Measurements from ENCODE around the gene SPHK2.
A peak's percentile ranks its signal among the peaks of the same experiment; 100 is the strongest.
"Not testable (repeated sequence)": the region's sequence is repeated elsewhere in the genome, so short reads cannot be mapped to it uniquely, and the experiment has no call there.

The SPHK2 gene

DNA sequence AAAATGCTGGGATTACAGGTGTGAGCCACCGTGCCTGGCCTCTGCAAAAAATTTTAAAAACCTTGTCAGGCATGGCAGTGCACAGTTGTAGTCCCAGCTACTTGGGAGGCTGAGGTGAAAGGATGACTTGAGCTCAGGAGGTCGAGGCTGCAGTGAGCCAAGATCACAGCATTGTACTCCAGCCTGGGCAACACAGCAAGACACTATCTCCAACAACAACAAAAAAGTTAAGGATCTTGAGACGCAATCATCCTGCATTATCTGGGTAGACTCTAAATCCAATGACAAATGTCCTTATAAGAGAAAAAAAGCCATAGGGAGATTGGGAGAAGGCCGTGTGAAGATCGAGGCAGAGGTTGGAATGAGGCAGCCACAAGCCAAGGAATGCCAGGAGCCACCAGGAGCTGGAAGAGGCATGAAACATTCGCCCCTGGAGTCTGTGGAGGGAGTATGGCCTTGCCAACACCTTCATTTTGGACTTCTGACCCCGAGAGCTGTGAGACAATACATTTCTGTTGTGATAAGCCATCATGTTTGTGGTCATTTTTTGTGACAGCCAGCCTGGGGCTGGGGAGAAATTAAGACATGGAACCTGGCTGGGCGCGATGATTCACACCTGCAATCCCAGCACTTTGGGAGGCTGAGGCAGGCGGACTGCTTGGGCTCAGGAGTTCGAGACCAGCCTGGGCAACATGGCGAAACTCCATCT, 31.8 kb downstream of the SPHK2 start:
- Histone ChIP-seq H3K27ac (ENCODE audit: low read depth, low read length) (no peak overlapping the region), H3K4me3 (ENCODE audit: low read depth, low read length) (no peak overlapping the region), H3K27me3 (ENCODE audit: control insufficient read depth, insufficient read depth, low read length) (no peaks in the 10 kb centered on the region), H3K9ac (ENCODE audit: low read depth, low read length) (no peak overlapping the region), H3K4me1 (ENCODE audit: control insufficient read depth, insufficient read depth, low read length) (peaks cover 2% of the 10 kb centered on the region; the same call in 1 of the 2 replicates), H3K36me3 (ENCODE audit: control insufficient read depth, insufficient read depth, low read length) (no peaks in the 10 kb centered on the region), H3K9me3 (ENCODE audit: control insufficient read depth, insufficient read depth, low read length) (no peaks in the 10 kb centered on the region)

DNA sequence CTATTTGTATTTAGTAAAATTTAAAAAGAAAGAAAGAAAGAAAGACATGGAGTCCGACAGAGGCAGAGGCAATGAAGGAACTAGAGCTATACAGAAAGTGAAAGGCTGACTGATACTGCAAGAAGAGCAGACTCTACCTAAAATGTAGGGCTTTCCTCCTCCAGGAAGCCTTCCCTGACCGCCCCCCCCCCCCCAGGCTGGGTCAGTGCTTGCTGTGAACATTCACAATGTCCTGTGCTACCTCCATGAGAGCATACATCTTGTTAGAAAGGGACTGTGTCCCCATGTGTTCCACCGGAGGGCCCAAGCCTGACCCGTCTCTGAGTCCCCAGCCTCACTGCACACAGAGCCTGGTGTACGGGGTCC, 32.4 kb downstream of the SPHK2 start:
- no peak overlapping the region for H3K4me3 ChIP-seq (ENCODE audit: low read depth, low read length)
- H3K4me1 ChIP-seq (ENCODE audit: control insufficient read depth, insufficient read depth, low read length): peaks cover 2% of the 10 kb centered on the region; the same call in 1 of the 2 replicates
- no peak overlapping the region for H3K27ac ChIP-seq (ENCODE audit: low read depth, low read length)
- no peaks in the 10 kb centered on the region for H3K36me3 ChIP-seq (ENCODE audit: control insufficient read depth, insufficient read depth, low read length)
- H3K27me3 ChIP-seq (ENCODE audit: control insufficient read depth, insufficient read depth, low read length): no peaks in the 10 kb centered on the region
- H3K9ac ChIP-seq (ENCODE audit: low read depth, low read length): no peak overlapping the region
- H3K9me3 ChIP-seq (ENCODE audit: control insufficient read depth, insufficient read depth, low read length): no peaks in the 10 kb centered on the region

DNA sequence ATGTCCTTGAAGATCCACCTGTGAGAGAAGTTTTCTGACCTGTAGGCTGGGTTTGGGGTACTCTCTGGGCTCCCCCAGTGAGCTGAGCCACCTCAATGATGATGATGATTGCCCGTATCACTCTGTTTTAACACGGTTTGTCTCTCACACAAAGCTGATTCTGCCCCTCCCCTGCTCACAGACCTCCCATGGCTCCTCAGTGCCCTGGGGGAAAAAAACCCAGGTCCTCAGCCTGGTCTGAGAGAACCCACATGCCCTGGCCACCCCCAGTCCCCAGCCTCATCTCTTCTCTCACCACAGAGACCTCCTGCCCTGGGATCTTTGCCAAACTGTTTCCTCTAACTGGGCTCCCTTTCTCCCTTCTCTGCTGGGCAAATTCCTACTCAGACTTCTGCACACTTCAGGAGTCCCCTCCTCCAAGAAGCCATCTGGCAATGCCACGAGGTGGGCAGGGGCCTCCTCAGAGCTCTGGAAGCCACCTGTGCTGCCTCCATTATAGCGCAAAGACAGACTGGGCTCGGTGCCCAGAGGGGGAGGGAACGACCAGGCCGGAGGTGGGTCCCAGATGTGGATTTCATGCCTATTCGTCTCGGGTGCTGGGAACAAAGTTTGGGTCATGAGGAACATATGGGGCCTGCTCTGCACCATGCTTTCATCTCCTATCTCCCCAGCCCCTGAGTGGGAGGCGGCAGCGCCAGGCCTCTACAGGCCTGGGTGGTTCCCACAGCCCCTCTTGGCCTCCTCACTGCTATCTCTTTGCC, 35.2 kb downstream of the SPHK2 start:
- Histone ChIP-seq H3K9me3 (ENCODE audit: control insufficient read depth, insufficient read depth, low read length) (no peaks in the 10 kb centered on the region), H3K36me3 (ENCODE audit: control insufficient read depth, insufficient read depth, low read length) (no peaks in the 10 kb centered on the region), H3K4me3 (ENCODE audit: low read depth, low read length) (no peak overlapping the region), H3K27ac (ENCODE audit: low read depth, low read length) (no peak overlapping the region), H3K27me3 (ENCODE audit: control insufficient read depth, insufficient read depth, low read length) (no peaks in the 10 kb centered on the region), H3K9ac (ENCODE audit: low read depth, low read length) (no peak overlapping the region), H3K4me1 (ENCODE audit: control insufficient read depth, insufficient read depth, low read length) (no peaks in the 10 kb centered on the region)

DNA sequence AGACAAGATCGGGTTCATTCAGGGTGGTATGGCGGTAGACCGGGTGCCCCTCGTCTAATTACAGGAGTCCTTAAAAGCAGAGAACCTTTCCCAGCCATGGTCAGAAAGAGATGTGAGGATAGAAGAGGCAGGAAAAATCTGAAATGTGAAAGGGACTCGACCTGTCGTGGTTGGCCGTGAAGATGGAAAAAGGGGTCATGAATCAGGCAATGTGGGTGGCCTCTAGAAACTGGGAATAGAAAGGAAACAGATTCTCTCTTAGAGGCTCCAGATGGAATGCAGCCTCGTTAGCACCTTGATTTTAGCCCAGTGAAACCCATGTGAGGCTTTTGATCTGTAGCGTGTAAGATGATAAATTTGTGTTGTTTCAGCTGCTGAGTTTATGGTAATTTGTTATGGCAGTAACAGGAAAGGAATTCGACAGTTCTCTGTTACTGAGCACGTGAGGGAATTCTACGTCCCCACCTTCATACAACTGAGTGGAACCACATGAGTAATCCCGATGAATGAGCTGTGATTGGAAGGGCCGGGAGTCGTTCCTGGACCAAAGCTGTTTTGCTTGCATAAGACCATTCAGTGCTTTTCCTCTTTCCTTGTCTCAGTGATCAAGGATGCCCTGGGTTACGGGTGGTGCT, 37.7 kb downstream of the SPHK2 start:
- H3K4me1 ChIP-seq (ENCODE audit: control insufficient read depth, insufficient read depth, low read length): no peaks in the 10 kb centered on the region
- H3K36me3 ChIP-seq (ENCODE audit: control insufficient read depth, insufficient read depth, low read length): no peaks in the 10 kb centered on the region
- no peak overlapping the region for H3K9ac ChIP-seq (ENCODE audit: low read depth, low read length)
- no peaks in the 10 kb centered on the region for H3K27me3 ChIP-seq (ENCODE audit: control insufficient read depth, insufficient read depth, low read length)
- H3K27ac ChIP-seq (ENCODE audit: low read depth, low read length): peak overlapping the region; percentile 6
- no peak overlapping the region for H3K4me3 ChIP-seq (ENCODE audit: low read depth, low read length)
- H3K9me3 ChIP-seq (ENCODE audit: control insufficient read depth, insufficient read depth, low read length): peaks cover 4% of the 10 kb centered on the region; the same call in 1 of the 2 replicates

DNA sequence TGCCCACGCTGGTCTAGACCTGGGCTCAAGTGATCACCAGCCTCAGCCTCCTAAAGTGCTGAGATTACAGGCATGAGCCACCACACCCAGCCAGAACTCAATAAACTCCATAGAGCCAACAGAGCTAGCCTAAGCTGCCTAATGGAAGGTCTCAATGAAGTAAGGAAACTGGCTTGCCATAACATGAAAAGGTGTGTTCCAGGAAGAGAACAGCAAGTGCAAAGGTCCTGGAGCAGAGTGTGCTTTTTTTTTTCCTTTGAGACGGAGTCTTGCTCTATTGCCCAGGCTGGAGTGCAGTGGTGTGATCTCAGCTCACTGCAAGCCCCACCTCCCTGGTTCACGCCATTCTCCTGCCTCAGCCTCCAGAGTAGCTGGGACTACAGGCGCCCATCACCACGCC, 38.5 kb downstream of the SPHK2 start:
- H3K36me3 ChIP-seq (ENCODE audit: control insufficient read depth, insufficient read depth, low read length); H3K9me3 ChIP-seq (ENCODE audit: control insufficient read depth, insufficient read depth, low read length); H3K4me3 ChIP-seq (ENCODE audit: low read depth, low read length); H3K27ac ChIP-seq (ENCODE audit: low read depth, low read length); H3K9ac ChIP-seq (ENCODE audit: low read depth, low read length); H3K27me3 ChIP-seq (ENCODE audit: control insufficient read depth, insufficient read depth, low read length); H3K4me1 ChIP-seq (ENCODE audit: control insufficient read depth, insufficient read depth, low read length): not testable (repeated sequence)

DNA sequence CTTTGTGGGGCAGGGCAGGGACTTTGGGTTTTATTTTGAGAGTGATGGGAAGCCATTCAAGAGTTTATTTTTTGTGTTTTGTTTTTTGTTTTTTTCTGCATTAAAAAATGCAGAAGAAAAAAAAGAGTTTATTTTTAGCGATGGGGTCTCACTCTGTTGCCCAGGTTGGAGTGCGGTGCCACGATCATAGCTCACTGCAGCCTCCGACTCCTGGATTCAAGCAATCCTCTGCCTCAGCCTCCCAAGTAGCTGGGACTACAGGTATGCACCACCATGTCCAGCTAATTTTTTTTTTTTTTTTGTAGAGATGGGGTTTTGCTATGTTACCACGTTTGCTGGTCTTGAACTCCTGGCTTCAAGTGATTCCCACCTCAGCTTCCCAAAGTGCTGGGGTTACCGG, 39.2 kb downstream of the SPHK2 start:
- no peaks in the 10 kb centered on the region for H3K27me3 ChIP-seq (ENCODE audit: control insufficient read depth, insufficient read depth, low read length)
- no peaks in the 10 kb centered on the region for H3K36me3 ChIP-seq (ENCODE audit: control insufficient read depth, insufficient read depth, low read length)

DNA sequence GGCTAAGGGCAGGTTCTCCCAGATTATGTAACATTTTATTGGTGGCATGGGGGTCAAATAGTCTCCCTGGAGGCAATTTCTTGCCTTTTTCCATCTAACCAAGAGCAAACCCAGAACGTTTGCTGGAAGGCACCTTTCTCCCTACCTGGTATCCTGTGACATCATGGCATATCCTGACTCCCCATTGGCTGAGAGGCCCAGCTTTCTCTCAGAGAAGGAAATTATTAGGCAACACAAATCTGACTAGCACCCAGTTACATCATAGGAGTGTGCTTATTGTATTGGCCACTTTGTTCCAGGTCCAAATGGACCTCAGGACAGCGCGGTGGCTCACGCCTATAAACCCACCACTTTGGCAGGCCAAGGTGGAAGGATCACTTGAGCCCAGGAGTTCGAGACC, 40.5 kb downstream of the SPHK2 start:
- Histone ChIP-seq H3K4me3 (ENCODE audit: low read depth, low read length) (no peak overlapping the region), H3K27me3 (ENCODE audit: control insufficient read depth, insufficient read depth, low read length) (no peaks in the 10 kb centered on the region), H3K4me1 (ENCODE audit: control insufficient read depth, insufficient read depth, low read length) (no peaks in the 10 kb centered on the region), H3K9ac (ENCODE audit: low read depth, low read length) (no peak overlapping the region), H3K36me3 (ENCODE audit: control insufficient read depth, insufficient read depth, low read length) (no peaks in the 10 kb centered on the region), H3K27ac (ENCODE audit: low read depth, low read length) (no peak overlapping the region), H3K9me3 (ENCODE audit: control insufficient read depth, insufficient read depth, low read length) (peaks cover 4% of the 10 kb centered on the region; the same call in 1 of the 2 replicates)

More for the DNA sequence above, 39.2 kb downstream of the SPHK2 start:
- Histone ChIP-seq H3K4me1 (ENCODE audit: control insufficient read depth, insufficient read depth, low read length) (no peaks in the 10 kb centered on the region), H3K4me3 (ENCODE audit: low read depth, low read length) (no peak overlapping the region), H3K27ac (ENCODE audit: low read depth, low read length) (no peak overlapping the region), H3K9me3 (ENCODE audit: control insufficient read depth, insufficient read depth, low read length) (peaks cover 4% of the 10 kb centered on the region; the same call in 1 of the 2 replicates), H3K9ac (ENCODE audit: low read depth, low read length) (no peak overlapping the region)

DNA sequence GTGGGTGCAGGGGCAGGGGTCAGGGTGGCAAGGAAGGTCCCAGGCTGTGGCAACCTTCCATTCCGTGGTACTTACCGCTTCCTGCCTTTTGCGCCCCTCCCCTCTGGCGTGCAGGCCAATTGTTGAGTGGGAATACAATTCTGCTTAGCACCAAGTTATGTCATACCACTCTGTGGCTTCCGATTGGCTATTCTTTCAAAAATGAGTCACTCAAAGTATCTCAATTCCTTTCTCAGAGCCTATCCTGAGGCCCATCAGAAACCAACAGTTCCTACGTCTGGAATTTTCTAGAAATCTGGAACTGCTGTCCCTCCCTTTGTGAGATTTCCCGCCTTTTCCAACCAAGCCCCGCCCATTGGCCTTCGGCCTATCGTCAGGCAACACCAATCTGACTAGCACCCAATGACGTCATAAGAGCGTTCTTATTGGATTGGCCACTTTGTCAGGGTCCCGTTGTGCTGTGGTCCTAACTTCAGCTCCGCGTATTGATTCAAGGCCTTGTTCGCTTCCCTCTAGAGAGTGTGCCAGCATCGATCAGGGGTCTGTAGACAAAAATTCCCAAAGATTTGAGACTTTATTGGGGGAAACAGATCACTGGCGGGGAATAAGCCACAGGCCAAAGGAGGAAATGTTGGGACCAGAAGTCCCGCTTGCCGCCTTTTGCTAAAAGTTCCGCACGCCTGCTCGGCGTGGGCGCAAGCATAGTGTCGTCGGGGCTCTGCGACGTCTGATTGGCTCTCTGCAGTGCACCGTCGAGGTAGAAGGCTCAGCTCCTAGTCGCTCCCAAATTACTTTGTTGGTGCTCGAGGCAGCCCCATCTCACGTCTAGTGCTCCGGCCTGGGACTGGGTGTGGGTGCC, 41.8 kb downstream of the SPHK2 start:
- no peak overlapping the region for H3K27ac ChIP-seq (ENCODE audit: low read depth, low read length)

DNA sequence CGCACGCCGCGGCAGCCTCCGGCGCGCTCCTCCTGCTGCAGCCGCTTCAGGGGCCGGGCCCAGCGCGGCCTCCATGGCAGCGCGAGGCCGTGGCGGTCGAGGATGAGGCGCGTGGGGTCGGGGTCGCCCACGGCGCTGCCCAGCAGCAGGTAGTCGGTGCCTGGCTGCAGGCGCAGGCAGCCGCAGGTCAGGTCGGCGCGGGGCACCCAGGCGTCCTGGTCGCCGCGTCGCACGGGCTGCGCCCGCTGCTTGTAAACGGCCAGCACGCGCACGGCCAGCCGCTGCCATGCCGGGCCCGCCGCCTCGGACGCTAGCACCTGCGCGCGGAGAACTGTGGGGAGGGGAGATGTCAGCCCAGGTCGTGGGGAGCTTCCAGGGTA, 42.4 kb downstream of the SPHK2 start:
- H3K4me1 ChIP-seq (ENCODE audit: control insufficient read depth, insufficient read depth, low read length): no peaks in the 10 kb centered on the region
- H3K9ac ChIP-seq (ENCODE audit: low read depth, low read length): no peak overlapping the region
- H3K36me3 ChIP-seq (ENCODE audit: control insufficient read depth, insufficient read depth, low read length): no peaks in the 10 kb centered on the region
- H3K9me3 ChIP-seq (ENCODE audit: control insufficient read depth, insufficient read depth, low read length): peaks cover 4% of the 10 kb centered on the region; the same call in 1 of the 2 replicates
- no peaks in the 10 kb centered on the region for H3K27me3 ChIP-seq (ENCODE audit: control insufficient read depth, insufficient read depth, low read length)
- H3K4me3 ChIP-seq (ENCODE audit: low read depth, low read length): no peak overlapping the region
- no peak overlapping the region for H3K27ac ChIP-seq (ENCODE audit: low read depth, low read length)

More for the DNA sequence above, 41.8 kb downstream of the SPHK2 start:
- H3K27me3 ChIP-seq (ENCODE audit: control insufficient read depth, insufficient read depth, low read length): no peaks in the 10 kb centered on the region
- H3K4me3 ChIP-seq (ENCODE audit: low read depth, low read length): no peak overlapping the region
- H3K9me3 ChIP-seq (ENCODE audit: control insufficient read depth, insufficient read depth, low read length): peaks cover 4% of the 10 kb centered on the region; the same call in 1 of the 2 replicates
- H3K4me1 ChIP-seq (ENCODE audit: control insufficient read depth, insufficient read depth, low read length): no peaks in the 10 kb centered on the region
- no peak overlapping the region for H3K9ac ChIP-seq (ENCODE audit: low read depth, low read length)
- no peaks in the 10 kb centered on the region for H3K36me3 ChIP-seq (ENCODE audit: control insufficient read depth, insufficient read depth, low read length)

DNA sequence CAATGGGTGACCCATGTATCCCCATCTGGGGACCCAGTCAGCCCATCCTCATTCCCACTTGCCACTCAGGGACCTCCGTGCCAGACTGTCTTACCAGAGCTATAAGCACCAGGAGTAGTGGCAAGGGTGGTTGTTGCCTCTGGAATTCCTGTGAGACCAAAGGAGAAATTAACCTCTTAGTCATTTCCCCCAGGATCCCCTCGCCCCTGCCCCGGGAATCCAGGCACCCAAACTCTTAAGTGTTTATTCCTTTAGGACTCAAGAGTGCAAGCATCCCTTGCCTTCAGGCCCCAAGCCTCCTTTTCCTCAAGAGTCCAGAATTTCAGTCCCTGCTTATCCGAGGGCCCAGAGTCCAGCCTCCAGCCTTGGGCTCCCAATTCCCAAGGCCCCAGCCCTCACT, 44.4 kb downstream of the SPHK2 start:
- H3K27ac ChIP-seq (ENCODE audit: low read depth, low read length): no peak overlapping the region
- no peak overlapping the region for H3K4me3 ChIP-seq (ENCODE audit: low read depth, low read length)
- H3K9me3 ChIP-seq (ENCODE audit: control insufficient read depth, insufficient read depth, low read length): peaks cover 4% of the 10 kb centered on the region; the same call in 1 of the 2 replicates
- H3K9ac ChIP-seq (ENCODE audit: low read depth, low read length): no peak overlapping the region
- H3K4me1 ChIP-seq (ENCODE audit: control insufficient read depth, insufficient read depth, low read length): no peaks in the 10 kb centered on the region
- H3K27me3 ChIP-seq (ENCODE audit: control insufficient read depth, insufficient read depth, low read length): no peaks in the 10 kb centered on the region
- H3K36me3 ChIP-seq (ENCODE audit: control insufficient read depth, insufficient read depth, low read length): no peaks in the 10 kb centered on the region
